ENCODE measurements around the gene RNPEPL1. TPM values are rescaled to one million over a fixed set of nuclear protein-coding genes. Genes with fewer than 3 reads are reported as not detected.

RNPEPL1 gene
- total RNA-seq, 3 donors from 2014 or later (not counting 1 experiment from before 2014, with no cell fraction given), result 145 to 167 (median 164) TPM

DNA sequence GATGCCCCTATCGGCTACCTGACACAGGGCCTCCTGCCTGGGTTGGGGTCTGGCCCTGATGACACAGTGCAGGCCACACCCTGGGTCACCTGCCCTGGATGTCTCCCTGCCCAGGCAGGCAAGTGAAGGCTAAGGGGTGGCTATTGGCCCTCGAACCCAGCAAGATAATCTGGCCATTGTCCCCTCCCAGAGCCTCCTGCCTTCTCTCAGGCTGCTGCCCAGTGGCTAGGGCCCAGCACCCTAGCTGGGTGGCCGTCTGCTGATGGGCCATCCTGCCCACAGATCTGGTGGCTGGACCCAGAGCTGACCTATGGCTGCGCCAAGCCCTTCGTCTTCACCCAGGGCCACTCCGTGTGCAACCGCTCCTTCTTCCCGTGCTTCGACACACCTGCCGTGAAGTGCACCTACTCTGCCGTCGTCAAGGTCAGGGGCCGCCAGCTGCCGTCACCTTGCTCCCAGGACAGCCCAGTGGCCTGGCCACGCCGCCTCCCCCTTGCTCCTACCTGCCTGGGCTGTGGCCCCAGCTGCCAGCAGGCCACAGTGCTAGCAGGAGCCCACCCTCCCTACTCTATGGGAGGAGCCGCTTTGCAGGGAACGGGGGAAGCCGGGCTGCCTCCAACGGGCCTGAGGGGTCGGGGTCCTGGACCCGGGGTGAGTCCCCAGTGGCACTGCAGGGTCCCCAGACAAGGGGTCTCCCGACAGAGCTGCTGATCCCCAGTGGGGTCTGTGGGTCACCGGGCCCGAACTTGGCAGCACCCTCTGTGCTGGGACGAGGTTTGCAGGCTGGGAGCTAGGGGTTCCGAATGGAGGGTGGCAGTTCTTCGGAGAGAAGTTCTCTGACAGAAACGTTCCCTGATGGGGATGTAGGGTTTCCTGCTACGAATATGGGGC is 4.1 kb downstream of the RNPEPL1 start:
- WGBS (ENCODE audit: insufficient coverage), result 96% methylated on average over 30 of the region's 30 CpGs
- TF ChIP-seq, protein P1, sequence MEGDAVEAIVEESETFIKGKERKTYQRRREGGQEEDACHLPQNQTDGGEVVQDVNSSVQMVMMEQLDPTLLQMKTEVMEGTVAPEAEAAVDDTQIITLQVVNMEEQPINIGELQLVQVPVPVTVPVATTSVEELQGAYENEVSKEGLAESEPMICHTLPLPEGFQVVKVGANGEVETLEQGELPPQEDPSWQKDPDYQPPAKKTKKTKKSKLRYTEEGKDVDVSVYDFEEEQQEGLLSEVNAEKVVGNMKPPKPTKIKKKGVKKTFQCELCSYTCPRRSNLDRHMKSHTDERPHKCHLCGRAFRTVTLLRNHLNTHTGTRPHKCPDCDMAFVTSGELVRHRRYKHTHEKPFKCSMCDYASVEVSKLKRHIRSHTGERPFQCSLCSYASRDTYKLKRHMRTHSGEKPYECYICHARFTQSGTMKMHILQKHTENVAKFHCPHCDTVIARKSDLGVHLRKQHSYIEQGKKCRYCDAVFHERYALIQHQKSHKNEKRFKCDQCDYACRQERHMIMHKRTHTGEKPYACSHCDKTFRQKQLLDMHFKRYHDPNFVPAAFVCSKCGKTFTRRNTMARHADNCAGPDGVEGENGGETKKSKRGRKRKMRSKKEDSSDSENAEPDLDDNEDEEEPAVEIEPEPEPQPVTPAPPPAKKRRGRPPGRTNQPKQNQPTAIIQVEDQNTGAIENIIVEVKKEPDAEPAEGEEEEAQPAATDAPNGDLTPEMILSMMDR (IDR thresholded peaks at IDR 0.05), result no peak
- H3K4me3 Mint-ChIP-seq, result no peak overlapping the region
- Histone ChIP-seq H3K27ac (ENCODE audit: low read length) (no peak overlapping the region), H3K4me1 (ENCODE audit: control insufficient read depth, insufficient read depth, low read length) (peaks cover 47% of the 10 kb centered on the region), H3K36me3 (ENCODE audit: control insufficient read depth, insufficient read depth, low read length) (peaks cover 53% of the 10 kb centered on the region), H3K27me3 (ENCODE audit: control insufficient read depth, insufficient read depth, low read length) (no peaks in the 10 kb centered on the region), H3K4me3 (ENCODE audit: low read length) (no peak overlapping the region), H3K9me3 (ENCODE audit: control insufficient read depth, insufficient read depth, low read length) (no peaks in the 10 kb centered on the region)
- no peaks in the 10 kb centered on the region for H3K36me3 Mint-ChIP-seq
- ATAC-seq (no peak), DNase-seq (no peak)
- H3K27ac Mint-ChIP-seq, result no peak overlapping the region
- intact Hi-C loops (cut with micrococcal nuclease), result no loop called here
- no peaks in the 10 kb centered on the region for H3K27me3 Mint-ChIP-seq (ENCODE audit: low read depth in 2 of 2)
- peaks cover 34 to 52% of the 10 kb centered on the region in 2 donors for H3K4me1 Mint-ChIP-seq
- no peaks in the 10 kb centered on the region for H3K9me3 Mint-ChIP-seq

DNA sequence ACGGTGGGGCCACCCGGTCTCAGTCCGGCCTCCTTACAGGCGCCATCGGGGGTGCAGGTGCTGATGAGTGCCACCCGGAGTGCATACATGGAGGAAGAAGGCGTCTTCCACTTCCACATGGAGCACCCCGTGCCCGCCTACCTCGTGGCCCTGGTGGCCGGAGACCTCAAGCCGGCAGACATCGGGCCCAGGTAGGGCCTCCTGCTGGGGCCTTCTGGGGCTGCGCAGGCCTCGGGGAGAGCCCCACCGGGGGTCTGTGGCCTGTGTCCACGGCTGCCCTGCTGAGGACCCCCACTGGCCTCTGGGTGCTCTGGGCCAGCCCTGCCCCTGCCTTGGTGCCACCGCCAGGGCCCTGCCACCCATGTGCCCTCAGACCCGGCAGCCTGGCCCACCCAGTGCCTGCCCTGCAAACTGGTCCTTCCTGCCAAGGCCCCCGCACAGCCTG is 4.8 kb downstream of the RNPEPL1 start:
- TF ChIP-seq, protein P1 (IDR thresholded peaks at IDR 0.05), result no peak
- Histone ChIP-seq H3K4me3 (ENCODE audit: low read length) (no peak overlapping the region), H3K27me3 (ENCODE audit: control insufficient read depth, insufficient read depth, low read length) (no peaks in the 10 kb centered on the region), H3K4me1 (ENCODE audit: control insufficient read depth, insufficient read depth, low read length) (peaks cover 40% of the 10 kb centered on the region), H3K9me3 (ENCODE audit: control insufficient read depth, insufficient read depth, low read length) (no peaks in the 10 kb centered on the region), H3K27ac (ENCODE audit: low read length) (no peak overlapping the region), H3K36me3 (ENCODE audit: control insufficient read depth, insufficient read depth, low read length) (peaks cover 60% of the 10 kb centered on the region)
- H3K27me3 Mint-ChIP-seq (ENCODE audit: low read depth in 2 of 2), result no peaks in the 10 kb centered on the region
- H3K4me3 Mint-ChIP-seq, result no peak overlapping the region
- no peaks in the 10 kb centered on the region for H3K9me3 Mint-ChIP-seq
- ATAC-seq, result no peak
- H3K36me3 Mint-ChIP-seq, result no peaks in the 10 kb centered on the region
- WGBS (ENCODE audit: insufficient coverage), result 94% methylated on average over 20 of the region's 20 CpGs
- DNase-seq, result no peak
- intact Hi-C loops (cut with micrococcal nuclease), result no loop called here
- no peak overlapping the region for H3K27ac Mint-ChIP-seq
- H3K4me1 Mint-ChIP-seq, result peaks cover 28 to 45% of the 10 kb centered on the region in 2 donors

DNA sequence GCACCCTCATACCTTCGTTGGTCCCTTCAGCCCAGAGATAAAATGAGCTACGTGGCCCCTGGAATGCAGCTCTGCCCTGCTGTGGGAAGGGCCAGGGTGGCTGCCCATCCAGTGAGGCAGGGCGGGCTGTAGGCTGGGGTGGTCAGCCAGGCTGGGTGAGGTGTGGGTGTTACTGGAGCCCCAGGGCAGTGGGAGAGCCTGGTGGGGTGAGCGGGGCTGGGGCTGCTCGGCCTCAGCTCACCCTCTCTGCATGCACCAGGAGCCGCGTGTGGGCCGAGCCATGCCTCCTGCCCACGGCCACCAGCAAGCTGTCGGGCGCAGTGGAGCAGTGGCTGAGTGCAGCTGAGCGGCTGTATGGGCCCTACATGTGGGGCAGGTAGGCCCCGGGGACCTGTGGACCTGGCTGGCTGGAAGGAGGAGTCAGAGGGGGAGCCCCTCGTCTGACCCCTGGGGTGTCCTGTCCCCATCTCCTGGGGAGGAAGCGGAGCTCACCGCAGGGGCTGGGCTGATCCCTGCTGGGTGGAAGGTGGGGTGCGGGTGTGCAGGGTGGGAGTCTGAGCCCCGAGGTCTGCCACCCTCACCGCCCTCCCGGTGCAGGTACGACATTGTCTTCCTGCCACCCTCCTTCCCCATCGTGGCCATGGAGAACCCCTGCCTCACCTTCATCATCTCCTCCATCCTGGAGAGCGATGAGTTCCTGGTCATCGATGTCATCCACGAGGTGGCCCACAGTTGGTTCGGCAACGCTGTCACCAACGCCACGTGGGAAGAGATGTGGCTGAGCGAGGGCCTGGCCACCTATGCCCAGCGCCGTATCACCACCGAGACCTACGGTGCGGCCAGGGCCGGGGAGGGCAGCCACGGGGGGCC is 5.5 kb downstream of the RNPEPL1 start:
- no peak for ATAC-seq
- Mint-ChIP-seq H3K4me1 (peaks cover 30 to 50% of the 10 kb centered on the region in 2 donors), H3K27ac (no peak overlapping the region), H3K9me3 (no peaks in the 10 kb centered on the region), H3K36me3 (no peaks in the 10 kb centered on the region), H3K4me3 (no peak overlapping the region), H3K27me3 (ENCODE audit: low read depth in 2 of 2) (no peaks in the 10 kb centered on the region)
- Histone ChIP-seq H3K36me3 (ENCODE audit: control insufficient read depth, insufficient read depth, low read length) (peaks cover 64% of the 10 kb centered on the region), H3K4me1 (ENCODE audit: control insufficient read depth, insufficient read depth, low read length) (peaks cover 46% of the 10 kb centered on the region), H3K9me3 (ENCODE audit: control insufficient read depth, insufficient read depth, low read length) (no peaks in the 10 kb centered on the region), H3K27ac (ENCODE audit: low read length) (no peak overlapping the region), H3K27me3 (ENCODE audit: control insufficient read depth, insufficient read depth, low read length) (no peaks in the 10 kb centered on the region), H3K4me3 (ENCODE audit: low read length) (no peak overlapping the region)
- TF ChIP-seq, protein P1 (IDR thresholded peaks at IDR 0.05), result no peak
- DNase-seq, result no peak
- WGBS (ENCODE audit: insufficient coverage), result 93% methylated on average over 37 of the region's 37 CpGs
- intact Hi-C loops (cut with micrococcal nuclease), result no loop called here
